ENCODE results near the gene SENP7.
"Not testable (repeated sequence)": the region's sequence is repeated elsewhere in the genome, so short reads cannot be mapped to it uniquely, and the experiment has no call there.

SENP7 gene

GRCh38 chr3:101512646-101513418 lies at the start of gene SENP7:
SENP7 (minus strand) TSS chr3:101513212; CDS start chr3:101513130, 82 bp downstream.
- CTCF ChIA-PET, result interaction anchor here (0.7 kb wide), 1 partner anchor 17 kb away, joined by 3 read pairs; no protein-coding TSS in a partner anchor
- DNase-seq (ENCODE audit: extremely low spot score), result peak; percentile 95
- TF ChIP-seq LEF1 (IDR thresholded peaks at IDR 0.05; ENCODE audit: borderline replicate concordance), result no peak
- no peak for TF ChIP-seq SUZ12 (IDR thresholded peaks at IDR 0.05)
- no peak for TF ChIP-seq FOXK2 (IDR thresholded peaks at IDR 0.05)
- TF ChIP-seq TARDBP (IDR thresholded peaks at IDR 0.05), result no peak
- TF ChIP-seq L3MBTL2 (conservative IDR thresholded peaks at IDR 0.05), result peak; percentile 37; the same call in 1 of the 2 replicates
- peak; percentile 91 for TF ChIP-seq PKNOX1 (IDR thresholded peaks at IDR 0.05)
- TF ChIP-seq HDGF (IDR thresholded peaks at IDR 0.05; ENCODE audit: borderline replicate concordance), result no peak
- TF ChIP-seq FOXA1 (IDR thresholded peaks at IDR 0.05), result no peak
- TF ChIP-seq ARNT (IDR thresholded peaks at IDR 0.05), result no peak
- peak; percentile 56; the same call in 1 of the 2 replicates for TF ChIP-seq ELF4 (IDR thresholded peaks at IDR 0.05)
- TF ChIP-seq BHLHE40 (IDR thresholded peaks at IDR 0.05; ENCODE audit: borderline replicate concordance), result no peak
- no peak for TF ChIP-seq NFRKB (IDR thresholded peaks at IDR 0.05)
- TF ChIP-seq SP1 (IDR thresholded peaks at IDR 0.05), result no peak
- peak; percentile 100 for TF ChIP-seq ZNF384 (IDR thresholded peaks at IDR 0.05)
- no peak for TF ChIP-seq CTBP1 (IDR thresholded peaks at IDR 0.05; ENCODE audit: borderline replicate concordance)
- no peak for TF ChIP-seq FOXM1 (IDR thresholded peaks at IDR 0.05; ENCODE audit: borderline replicate concordance)
- POLR2A ChIA-PET, result interaction anchor here (0.9 to 3.2 kb wide), 5 partner anchors 9 to 163 kb away, joined by 3 to 8 read pairs (median 6); partner anchors contain the start of genes PCNP and TRMT10C

GRCh38 chr3:101561630-101562328 lies 48.8 kb upstream of the SENP7 start, which contains the start of gene TRMT10C:
TRMT10C (plus strand) TSS chr3:101561868; CDS start chr3:101564782, 2,914 bp downstream.
- ChIA-PET CTCF (interaction anchor here (0.6 to 0.9 kb wide), 2 partner anchors 12 to 15 kb away, joined by 4 to 5 read pairs; partner anchors contain the start of gene PCNP), POLR2A (interaction anchor here (0.6 to 2.9 kb wide), 10 partner anchors 10 to 119 kb away, joined by 3 to 18 read pairs (median 4); partner anchors contain the start of genes PCNP, SENP7 and ZBTB11)
- TF ChIP-seq FOXK2 (IDR thresholded peaks at IDR 0.05), result no peak
- TF ChIP-seq ARNT (IDR thresholded peaks at IDR 0.05), result 0 out of 2 replicates have a peak, but pooled peaks have one; percentile 65
- peak; percentile 96 for TF ChIP-seq L3MBTL2 (conservative IDR thresholded peaks at IDR 0.05)
- TF ChIP-seq SUZ12 (IDR thresholded peaks at IDR 0.05), result no peak
- TF ChIP-seq SP1 (IDR thresholded peaks at IDR 0.05), result no peak
- TF ChIP-seq HDGF (IDR thresholded peaks at IDR 0.05; ENCODE audit: borderline replicate concordance), result no peak
- no peak for TF ChIP-seq LEF1 (IDR thresholded peaks at IDR 0.05; ENCODE audit: borderline replicate concordance)
- TF ChIP-seq FOXM1 (IDR thresholded peaks at IDR 0.05; ENCODE audit: borderline replicate concordance), result no peak
- no peak for TF ChIP-seq NFRKB (IDR thresholded peaks at IDR 0.05)
- peak; percentile 74 for TF ChIP-seq PKNOX1 (IDR thresholded peaks at IDR 0.05)
- TF ChIP-seq ELF4 (IDR thresholded peaks at IDR 0.05), result peak; percentile 63; the same call in 1 of the 2 replicates
- TF ChIP-seq BHLHE40 (IDR thresholded peaks at IDR 0.05; ENCODE audit: borderline replicate concordance), result no peak
- TF ChIP-seq TARDBP (IDR thresholded peaks at IDR 0.05), result no peak
- TF ChIP-seq FOXA1 (IDR thresholded peaks at IDR 0.05), result no peak
- no peak for TF ChIP-seq ZNF384 (IDR thresholded peaks at IDR 0.05)
- no peak for TF ChIP-seq CTBP1 (IDR thresholded peaks at IDR 0.05; ENCODE audit: borderline replicate concordance)
- peak; percentile 94 for DNase-seq (ENCODE audit: extremely low spot score)

- POLR2A ChIA-PET, result no interaction called here
These were observed 43.1 kb upstream of the SENP7 start for GRCh38 chr3:101556064-101556463.

GRCh38 chr3:101553381-101553780 lies 40.4 kb upstream of the SENP7 start:
- DNase-seq (ENCODE audit: extremely low spot score); POLR2A ChIA-PET; CTCF ChIA-PET: not testable (repeated sequence)

More at GRCh38 chr3:101556064-101556463, 43.1 kb upstream of the SENP7 start:
- CTCF ChIA-PET, result no interaction called here
- no peak for TF ChIP-seq TARDBP (IDR thresholded peaks at IDR 0.05)
- TF ChIP-seq FOXM1 (IDR thresholded peaks at IDR 0.05; ENCODE audit: borderline replicate concordance), result no peak
- no peak for TF ChIP-seq FOXA1 (IDR thresholded peaks at IDR 0.05)
- TF ChIP-seq ELF4 (IDR thresholded peaks at IDR 0.05), result no peak
- no peak for TF ChIP-seq FOXK2 (IDR thresholded peaks at IDR 0.05)
- no peak for DNase-seq (ENCODE audit: extremely low spot score)

- DNase-seq (ENCODE audit: extremely low spot score); CTCF ChIA-PET; POLR2A ChIA-PET: not testable (repeated sequence)
These were observed 38.5 kb upstream of the SENP7 start for GRCh38 chr3:101551359-101552081.

- TF ChIP-seq ARNT (IDR thresholded peaks at IDR 0.05) (no peak), ZNF384 (IDR thresholded peaks at IDR 0.05) (no peak), LEF1 (IDR thresholded peaks at IDR 0.05; ENCODE audit: borderline replicate concordance) (no peak), FOXK2 (IDR thresholded peaks at IDR 0.05) (no peak), SUZ12 (IDR thresholded peaks at IDR 0.05) (no peak), SP1 (IDR thresholded peaks at IDR 0.05) (no peak), BHLHE40 (IDR thresholded peaks at IDR 0.05; ENCODE audit: borderline replicate concordance) (no peak), FOXA1 (IDR thresholded peaks at IDR 0.05) (no peak), NFRKB (IDR thresholded peaks at IDR 0.05) (no peak), HDGF (IDR thresholded peaks at IDR 0.05; ENCODE audit: borderline replicate concordance) (no peak)
- DNase-seq (ENCODE audit: extremely low spot score), result no peak
- POLR2A ChIA-PET, result interaction anchor here (1.7 kb wide), 1 partner anchor 12 kb away, joined by 4 read pairs; the partner anchor contains the start of gene TRMT10C
- CTCF ChIA-PET, result no interaction called here
These were observed 36.5 kb upstream of the SENP7 start for GRCh38 chr3:101549473-101549872.

All from HEK293T (cell line).